ENCODE measurements around the gene PTDSS2.

PTDSS2 gene

GRCh38 chr11:475941-476340 lies 25.9 kb downstream of the PTDSS2 start:
- no peaks in the 10 kb centered on the region for H3K27me3 ChIP-seq (replicated peaks in 2 of 5; ENCODE audit: control insufficient read depth in 4 of 5, insufficient read depth in 5 of 5, low read length in 4 of 5)
- POLR2A ChIA-PET, result no interaction called here
- 98% methylated on average over 9 of the region's 9 CpGs for WGBS (ENCODE audit: insufficient coverage)
- CTCF ChIA-PET, result no interaction called here
- H3K4me1 ChIP-seq (ENCODE audit: control extremely low read depth in 1 of 4, control insufficient read depth in 4 of 4, insufficient read depth in 4 of 4, low read length in 3 of 4), result no peaks in the 10 kb centered on the region
- no peak for DNase-seq
- peaks cover 0 to 18% (median 5%) of the 10 kb centered on the region in 4 experiments for H3K36me3 ChIP-seq (ENCODE audit: control insufficient read depth in 4 of 4, insufficient read depth in 4 of 4, low read length in 3 of 4)
- no peak overlapping the region for H3K27ac ChIP-seq (ENCODE audit: insufficient read depth in 1 of 2, low read depth in 1 of 2, low read length in 2 of 2, poor library complexity in 1 of 2, severe bottlenecking in 2 of 2)
- H3K4me3 ChIP-seq (ENCODE audit: control insufficient read depth in 1 of 7, extremely low read depth in 1 of 7, insufficient read depth in 4 of 7, low read depth in 2 of 7, low read length in 6 of 7), result no peak overlapping the region
- H3K9me3 ChIP-seq (ENCODE audit: control extremely low read depth in 1 of 5, control insufficient read depth in 4 of 5, insufficient read depth in 2 of 5, low read depth in 1 of 5, low read length in 4 of 5), result no peaks in the 10 kb centered on the region

DNA sequence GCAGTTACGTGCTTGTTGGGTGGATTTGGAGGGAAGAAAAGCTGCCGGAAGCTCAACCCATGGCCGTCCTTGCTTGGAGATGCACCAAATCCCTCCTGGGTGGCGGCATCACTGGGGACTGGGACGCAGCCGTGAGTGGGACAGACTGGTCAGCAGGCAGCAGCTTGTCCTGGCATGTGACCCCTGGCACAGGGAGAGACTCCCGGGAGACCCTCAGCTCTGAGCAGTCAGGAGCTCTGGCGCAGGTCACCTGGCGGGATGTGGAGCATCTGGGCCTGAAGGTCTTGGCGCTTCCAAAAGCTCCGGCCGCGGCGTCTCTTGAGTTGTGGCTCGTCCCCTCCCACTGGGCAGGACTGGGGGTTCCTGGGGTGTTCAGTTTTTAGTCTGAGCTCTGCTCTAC lies 26.3 kb downstream of the PTDSS2 start:
- 98% methylated on average over 14 of the region's 15 CpGs for WGBS (ENCODE audit: insufficient coverage)
- no peaks in the 10 kb centered on the region for H3K4me1 ChIP-seq (ENCODE audit: control extremely low read depth in 1 of 4, control insufficient read depth in 4 of 4, insufficient read depth in 4 of 4, low read length in 3 of 4)
- H3K9me3 ChIP-seq (ENCODE audit: control extremely low read depth in 1 of 5, control insufficient read depth in 4 of 5, insufficient read depth in 2 of 5, low read depth in 1 of 5, low read length in 4 of 5), result no peaks in the 10 kb centered on the region
- H3K27me3 ChIP-seq (replicated peaks in 2 of 5; ENCODE audit: control insufficient read depth in 4 of 5, insufficient read depth in 5 of 5, low read length in 4 of 5), result no peaks in the 10 kb centered on the region
- no peak overlapping the region for H3K4me3 ChIP-seq (ENCODE audit: control insufficient read depth in 1 of 7, extremely low read depth in 1 of 7, insufficient read depth in 4 of 7, low read depth in 2 of 7, low read length in 6 of 7)
- CTCF ChIA-PET, result no interaction called here
- no peak overlapping the region for H3K27ac ChIP-seq (ENCODE audit: insufficient read depth in 1 of 2, low read depth in 1 of 2, low read length in 2 of 2, poor library complexity in 1 of 2, severe bottlenecking in 2 of 2)
- peaks cover 0 to 18% (median 5%) of the 10 kb centered on the region in 4 experiments for H3K36me3 ChIP-seq (ENCODE audit: control insufficient read depth in 4 of 4, insufficient read depth in 4 of 4, low read length in 3 of 4)
- DNase-seq, result no peak
- POLR2A ChIA-PET, result no interaction called here

DNA sequence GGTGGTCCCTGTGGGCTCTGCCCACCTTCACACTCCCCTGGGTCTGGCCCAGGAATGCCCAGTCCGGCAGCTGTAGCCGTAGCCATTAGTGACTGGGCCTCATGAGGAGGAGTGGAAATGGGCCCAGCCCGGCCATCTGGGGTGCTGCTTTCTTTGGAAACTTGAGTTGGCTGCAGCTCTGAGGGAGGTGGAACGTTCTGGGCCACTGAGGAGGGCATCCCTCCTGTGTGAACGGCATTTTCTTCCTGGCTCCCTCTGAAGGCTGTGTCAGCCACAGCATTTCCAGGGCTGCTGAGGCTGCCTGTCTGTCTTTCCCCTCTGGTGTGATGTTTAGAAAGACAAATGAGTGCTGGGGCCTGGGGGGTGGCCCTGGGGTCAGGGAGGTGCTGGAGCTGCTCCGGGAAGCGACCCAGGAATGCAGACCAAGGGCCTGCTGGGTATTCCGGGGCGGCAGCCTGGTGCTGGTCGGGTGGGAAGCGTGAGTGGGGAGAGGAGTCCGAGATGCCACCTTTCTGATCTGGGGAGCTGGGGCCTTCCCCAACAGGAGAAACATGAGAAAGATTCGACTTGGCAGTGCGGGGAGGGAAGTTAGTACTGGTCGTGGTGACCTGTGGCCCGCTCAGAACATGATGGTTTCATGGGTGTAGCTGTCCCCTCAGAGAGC lies 27.1 kb downstream of the PTDSS2 start:
- no peak overlapping the region for H3K27ac ChIP-seq (ENCODE audit: insufficient read depth in 1 of 2, low read depth in 1 of 2, low read length in 2 of 2, poor library complexity in 1 of 2, severe bottlenecking in 2 of 2)

DNA sequence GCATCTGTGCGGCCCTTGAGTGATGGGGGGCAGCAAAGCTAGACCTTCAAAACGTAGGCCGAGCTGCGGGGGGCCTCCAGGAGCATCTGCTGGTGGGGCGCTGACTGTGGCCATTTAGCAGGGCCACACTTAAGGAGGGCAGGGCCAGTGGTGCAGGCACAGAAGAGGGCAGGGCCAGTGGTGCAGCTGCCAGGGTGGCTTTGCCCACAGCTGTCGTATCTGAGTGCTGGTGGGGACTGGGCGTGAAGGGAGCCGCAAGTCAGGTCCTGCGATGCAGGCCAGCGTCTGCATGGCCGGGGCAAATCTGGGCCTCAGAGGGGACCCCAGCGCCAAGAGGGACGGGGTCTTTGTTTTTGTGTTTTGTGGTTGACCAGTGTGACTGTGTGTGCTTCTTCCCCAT lies 29.2 kb downstream of the PTDSS2 start:
- Histone ChIP-seq H3K27ac (ENCODE audit: insufficient read depth in 1 of 2, low read depth in 1 of 2, low read length in 2 of 2, poor library complexity in 1 of 2, severe bottlenecking in 2 of 2) (no peak overlapping the region), H3K36me3 (ENCODE audit: control insufficient read depth in 4 of 4, insufficient read depth in 4 of 4, low read length in 3 of 4) (peaks cover 0 to 11% (median 6%) of the 10 kb centered on the region in 4 experiments), H3K4me1 (ENCODE audit: control extremely low read depth in 1 of 4, control insufficient read depth in 4 of 4, insufficient read depth in 4 of 4, low read length in 3 of 4) (no peaks in the 10 kb centered on the region), H3K27me3 (replicated peaks in 2 of 5; ENCODE audit: control insufficient read depth in 4 of 5, insufficient read depth in 5 of 5, low read length in 4 of 5) (no peaks in the 10 kb centered on the region), H3K4me3 (ENCODE audit: control insufficient read depth in 1 of 7, extremely low read depth in 1 of 7, insufficient read depth in 4 of 7, low read depth in 2 of 7, low read length in 6 of 7) (no peak overlapping the region), H3K9me3 (ENCODE audit: control extremely low read depth in 1 of 5, control insufficient read depth in 4 of 5, insufficient read depth in 2 of 5, low read depth in 1 of 5, low read length in 4 of 5) (peaks cover 0 to 8% (median 2%) of the 10 kb centered on the region in 5 experiments)
- CTCF ChIA-PET, result interaction anchor here (1.5 kb wide), 1 partner anchor 23 kb away, joined by 5 read pairs; no protein-coding TSS in a partner anchor
- no peak for DNase-seq
- POLR2A ChIA-PET, result no interaction called here
- over 99% methylated on average over 11 of the region's 13 CpGs for WGBS (ENCODE audit: insufficient coverage)

More for the DNA sequence above, 27.1 kb downstream of the PTDSS2 start:
- ChIA-PET CTCF (no interaction called here), POLR2A (no interaction called here)
- Histone ChIP-seq H3K9me3 (ENCODE audit: control extremely low read depth in 1 of 5, control insufficient read depth in 4 of 5, insufficient read depth in 2 of 5, low read depth in 1 of 5, low read length in 4 of 5) (peaks cover 0 to 2% (median 0%) of the 10 kb centered on the region in 5 experiments), H3K36me3 (ENCODE audit: control insufficient read depth in 4 of 4, insufficient read depth in 4 of 4, low read length in 3 of 4) (peaks cover 0 to 18% (median 5%) of the 10 kb centered on the region in 4 experiments), H3K27me3 (replicated peaks in 2 of 5; ENCODE audit: control insufficient read depth in 4 of 5, insufficient read depth in 5 of 5, low read length in 4 of 5) (no peaks in the 10 kb centered on the region), H3K4me1 (ENCODE audit: control extremely low read depth in 1 of 4, control insufficient read depth in 4 of 4, insufficient read depth in 4 of 4, low read length in 3 of 4) (no peaks in the 10 kb centered on the region), H3K4me3 (ENCODE audit: control insufficient read depth in 1 of 7, extremely low read depth in 1 of 7, insufficient read depth in 4 of 7, low read depth in 2 of 7, low read length in 6 of 7) (no peak overlapping the region)
- no peak for DNase-seq
- WGBS (ENCODE audit: insufficient coverage), result 96% methylated on average over 16 of the region's 16 CpGs

- 98% methylated on average over 37 of the region's 38 CpGs for WGBS (ENCODE audit: insufficient coverage)
- no peaks in the 10 kb centered on the region for H3K4me1 ChIP-seq (ENCODE audit: control extremely low read depth in 1 of 4, control insufficient read depth in 4 of 4, insufficient read depth in 4 of 4, low read length in 3 of 4)
- no peak for DNase-seq
- no peak overlapping the region for H3K27ac ChIP-seq (ENCODE audit: insufficient read depth in 1 of 2, low read depth in 1 of 2, low read length in 2 of 2, poor library complexity in 1 of 2, severe bottlenecking in 2 of 2)
- H3K9me3 ChIP-seq (ENCODE audit: control extremely low read depth in 1 of 5, control insufficient read depth in 4 of 5, insufficient read depth in 2 of 5, low read depth in 1 of 5, low read length in 4 of 5), result peaks cover 0 to 8% (median 2%) of the 10 kb centered on the region in 5 experiments
- ChIA-PET POLR2A (no interaction called here), CTCF (no interaction called here)
- peaks cover 0 to 17% (median 10%) of the 10 kb centered on the region in 4 experiments for H3K36me3 ChIP-seq (ENCODE audit: control insufficient read depth in 4 of 4, insufficient read depth in 4 of 4, low read length in 3 of 4)
- no peak overlapping the region for H3K4me3 ChIP-seq (ENCODE audit: control insufficient read depth in 1 of 7, extremely low read depth in 1 of 7, insufficient read depth in 4 of 7, low read depth in 2 of 7, low read length in 6 of 7)
- H3K27me3 ChIP-seq (replicated peaks in 2 of 5; ENCODE audit: control insufficient read depth in 4 of 5, insufficient read depth in 5 of 5, low read length in 4 of 5), result no peaks in the 10 kb centered on the region
Measured at GRCh38 chr11:484616-485015, 34.5 kb downstream of the PTDSS2 start.

DNA sequence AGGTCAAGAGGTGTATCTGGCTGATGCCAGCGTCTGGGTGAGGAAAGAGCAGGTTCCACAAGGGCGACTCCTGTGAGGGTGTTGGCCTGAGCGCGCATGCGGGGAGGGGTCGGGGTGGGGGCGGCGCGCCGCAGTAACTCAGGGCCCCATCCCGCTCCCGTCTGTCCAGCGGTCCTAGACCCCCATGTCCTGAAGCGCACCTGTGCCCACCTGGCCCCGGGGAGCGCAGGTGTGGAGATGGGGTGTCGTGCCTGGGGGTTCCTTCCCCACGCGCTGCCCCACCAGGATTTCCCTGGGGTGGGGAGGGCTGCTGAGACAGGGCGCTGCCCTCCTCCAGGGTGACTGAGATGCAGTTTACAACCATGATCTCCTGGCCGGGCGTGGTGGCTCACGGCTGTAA lies 36.1 kb downstream of the PTDSS2 start:
- POLR2A ChIA-PET, result no interaction called here
- DNase-seq, result no peak
- Histone ChIP-seq H3K4me1 (ENCODE audit: control extremely low read depth in 1 of 4, control insufficient read depth in 4 of 4, insufficient read depth in 4 of 4, low read length in 3 of 4) (no peaks in the 10 kb centered on the region), H3K27ac (ENCODE audit: insufficient read depth in 1 of 2, low read depth in 1 of 2, low read length in 2 of 2, poor library complexity in 1 of 2, severe bottlenecking in 2 of 2) (no peak overlapping the region), H3K9me3 (ENCODE audit: control extremely low read depth in 1 of 5, control insufficient read depth in 4 of 5, insufficient read depth in 2 of 5, low read depth in 1 of 5, low read length in 4 of 5) (peaks cover 0 to 8% (median 2%) of the 10 kb centered on the region in 5 experiments), H3K4me3 (ENCODE audit: control insufficient read depth in 1 of 7, extremely low read depth in 1 of 7, insufficient read depth in 4 of 7, low read depth in 2 of 7, low read length in 6 of 7) (no peak overlapping the region), H3K36me3 (ENCODE audit: control insufficient read depth in 4 of 4, insufficient read depth in 4 of 4, low read length in 3 of 4) (peaks cover 2 to 33% (median 15%) of the 10 kb centered on the region in 4 experiments), H3K27me3 (replicated peaks in 2 of 5; ENCODE audit: control insufficient read depth in 4 of 5, insufficient read depth in 5 of 5, low read length in 4 of 5) (no peaks in the 10 kb centered on the region)
- CTCF ChIA-PET, result no interaction called here
- WGBS (ENCODE audit: insufficient coverage), result over 99% methylated on average over 23 of the region's 23 CpGs

DNA sequence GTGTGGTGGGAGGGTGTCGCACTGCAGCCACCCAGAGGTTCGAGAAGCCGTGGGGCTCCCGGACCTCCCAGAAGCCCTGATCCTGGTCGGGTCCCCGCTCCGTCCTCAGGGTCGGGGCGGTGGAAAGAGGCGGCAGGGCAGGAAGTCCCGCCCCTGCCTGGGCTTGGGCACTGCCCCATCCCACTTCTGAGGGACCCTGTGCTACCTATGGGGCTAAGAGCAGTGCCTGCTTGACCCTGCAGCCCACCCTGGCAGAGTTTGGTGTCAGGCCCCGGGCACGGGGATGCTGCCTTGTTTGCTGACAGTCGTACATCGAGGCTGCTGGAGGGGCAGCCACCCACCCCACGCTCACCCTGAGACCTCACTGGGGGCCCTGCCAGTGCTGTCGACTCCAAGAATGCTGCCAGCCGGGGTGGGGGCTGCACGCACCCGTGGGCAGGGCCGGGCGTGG lies 37.5 kb downstream of the PTDSS2 start:
- no peaks in the 10 kb centered on the region for H3K27me3 ChIP-seq (replicated peaks in 2 of 5; ENCODE audit: control insufficient read depth in 4 of 5, insufficient read depth in 5 of 5, low read length in 4 of 5)
- no peaks in the 10 kb centered on the region for H3K4me1 ChIP-seq (ENCODE audit: control extremely low read depth in 1 of 4, control insufficient read depth in 4 of 4, insufficient read depth in 4 of 4, low read length in 3 of 4)
- ChIA-PET CTCF (no interaction called here), POLR2A (interaction anchor here (0.6 kb wide), 1 partner anchor 105 kb away, joined by 4 read pairs; no protein-coding TSS in a partner anchor)
- H3K4me3 ChIP-seq (ENCODE audit: control insufficient read depth in 1 of 7, extremely low read depth in 1 of 7, insufficient read depth in 4 of 7, low read depth in 2 of 7, low read length in 6 of 7), result no peak overlapping the region
- peaks cover 0 to 4% (median 2%) of the 10 kb centered on the region in 5 experiments for H3K9me3 ChIP-seq (ENCODE audit: control extremely low read depth in 1 of 5, control insufficient read depth in 4 of 5, insufficient read depth in 2 of 5, low read depth in 1 of 5, low read length in 4 of 5)
- H3K27ac ChIP-seq (ENCODE audit: insufficient read depth in 1 of 2, low read depth in 1 of 2, low read length in 2 of 2, poor library complexity in 1 of 2, severe bottlenecking in 2 of 2), result no peak overlapping the region
- DNase-seq, result no peak
- 98% methylated on average over 19 of the region's 22 CpGs for WGBS (ENCODE audit: insufficient coverage)
- H3K36me3 ChIP-seq (ENCODE audit: control insufficient read depth in 4 of 4, insufficient read depth in 4 of 4, low read length in 3 of 4), result peaks cover 2 to 33% (median 17%) of the 10 kb centered on the region in 4 experiments
